Activated CD4-positive, alpha-beta T cell treated with anti-CD3 and anti-CD28 coated beads, Interleukin-2, amount 50 U/mL, for 48 hours (primary cell): ENCODE data around the gene SMIM1.

Source experiments
- DNase-seq, 2 experiments: peaks; one replicate each; pipeline ENCODE4 v3.0.0-alpha.2; 2020

The SMIM1 gene

DNA sequence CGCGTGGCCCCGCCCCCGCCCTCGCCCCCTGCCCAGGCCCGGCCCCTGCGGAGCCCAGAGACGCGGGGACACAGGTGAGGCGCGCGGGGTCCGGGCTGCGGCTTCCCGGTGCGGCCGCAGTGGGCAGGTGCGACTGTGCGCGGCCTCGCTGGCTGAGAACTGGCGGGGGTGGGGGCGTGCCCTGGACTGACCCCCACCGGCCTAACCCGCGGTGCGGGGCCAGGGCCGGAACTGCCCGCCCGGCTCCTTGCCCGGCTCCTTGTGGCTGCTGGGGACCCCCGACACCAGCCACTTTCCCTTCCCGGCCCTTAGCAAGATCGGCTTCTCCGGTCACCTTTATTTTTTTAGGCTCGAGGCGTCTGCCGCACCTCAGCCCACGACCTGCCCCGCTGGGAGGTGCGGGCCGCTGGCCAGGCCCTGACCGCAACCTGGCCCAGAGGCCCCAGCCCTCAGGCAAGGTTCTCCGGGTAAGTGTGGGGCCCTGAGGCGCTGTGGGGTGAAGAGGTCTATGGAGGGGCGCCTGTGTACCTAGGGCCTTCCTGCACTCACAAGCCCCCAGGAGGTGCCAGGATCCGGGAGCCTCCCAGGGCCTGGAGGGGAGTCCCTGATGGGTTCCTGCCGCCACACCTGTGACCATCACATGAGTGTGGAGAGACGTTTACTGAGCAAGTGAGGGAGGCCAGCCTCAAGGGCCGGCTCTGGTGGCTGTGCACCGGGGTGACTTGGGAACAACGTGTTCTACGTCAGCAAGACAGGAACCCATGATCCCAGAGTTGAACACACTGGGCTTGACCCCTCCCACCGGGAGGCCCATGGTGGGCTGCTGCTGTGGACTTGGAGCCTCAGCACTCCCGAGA, at the start of gene SMIM1:
Gene SMIM1 (plus strand): TSS at position 35 of the 857 bp plus-strand sequence. CDS start 2,625 bp downstream, outside the sequence.
- no peak for DNase-seq

GRCh38 chr1:3722846-3723245, 49.7 kb upstream of the SMIM1 start:
- no peak for DNase-seq

GRCh38 chr1:3724416-3725030, 48.0 kb upstream of the SMIM1 start:
- peak; percentile 83 to 86 for DNase-seq

- DNase-seq, result no peak
Measured at GRCh38 chr1:3725366-3725765, 47.2 kb upstream of the SMIM1 start.

GRCh38 chr1:3727042-3727824, 45.3 kb upstream of the SMIM1 start:
- DNase-seq, result peak in 1 of 2 experiments; percentile 43

DNA sequence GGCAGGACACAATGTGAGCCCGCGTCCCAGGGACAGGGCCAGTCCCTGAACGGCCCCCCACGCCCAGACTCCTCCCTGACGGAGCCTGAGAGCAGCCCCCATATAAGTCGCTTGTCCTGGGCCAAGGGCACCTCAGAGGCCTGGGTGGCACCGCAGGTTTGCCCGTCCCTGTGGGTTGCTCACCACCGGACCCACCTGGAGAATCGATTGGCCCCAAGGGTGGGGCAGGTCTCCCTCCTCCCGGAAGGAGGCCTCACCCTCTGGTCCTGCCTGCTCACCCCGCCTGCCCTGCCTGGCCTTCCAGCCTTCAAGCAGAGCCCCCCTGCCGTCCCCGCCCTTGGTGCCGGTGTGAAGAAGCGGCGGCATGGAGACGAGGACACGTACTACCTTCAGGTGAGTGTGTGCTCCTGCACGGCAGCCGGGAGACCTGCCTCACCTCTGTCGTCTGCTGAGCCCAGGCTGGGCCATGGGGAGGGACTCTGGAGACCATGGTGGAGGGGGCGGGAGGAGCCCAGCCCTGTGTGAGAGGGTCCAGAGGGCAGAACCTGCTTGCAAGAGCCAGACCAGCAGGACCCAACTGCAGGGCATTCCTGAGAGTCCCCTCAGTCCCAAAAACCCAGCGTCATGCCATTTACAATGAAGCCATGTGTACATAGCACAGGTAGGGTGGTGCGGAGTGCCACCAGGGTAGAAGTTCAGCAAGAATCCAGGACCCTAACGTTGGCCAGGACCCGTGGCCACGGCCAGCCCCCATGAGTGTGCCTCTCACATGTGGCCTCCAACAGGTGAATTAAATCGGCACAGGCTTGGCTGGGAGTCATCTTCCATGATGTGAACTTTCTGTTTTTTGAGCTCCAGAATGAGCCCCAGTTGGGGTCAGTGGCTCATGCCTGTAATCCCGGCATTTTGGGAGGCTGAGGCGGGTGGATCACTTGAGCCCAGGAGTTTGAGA, 44.4 kb upstream of the SMIM1 start:
- no peak for DNase-seq

DNA sequence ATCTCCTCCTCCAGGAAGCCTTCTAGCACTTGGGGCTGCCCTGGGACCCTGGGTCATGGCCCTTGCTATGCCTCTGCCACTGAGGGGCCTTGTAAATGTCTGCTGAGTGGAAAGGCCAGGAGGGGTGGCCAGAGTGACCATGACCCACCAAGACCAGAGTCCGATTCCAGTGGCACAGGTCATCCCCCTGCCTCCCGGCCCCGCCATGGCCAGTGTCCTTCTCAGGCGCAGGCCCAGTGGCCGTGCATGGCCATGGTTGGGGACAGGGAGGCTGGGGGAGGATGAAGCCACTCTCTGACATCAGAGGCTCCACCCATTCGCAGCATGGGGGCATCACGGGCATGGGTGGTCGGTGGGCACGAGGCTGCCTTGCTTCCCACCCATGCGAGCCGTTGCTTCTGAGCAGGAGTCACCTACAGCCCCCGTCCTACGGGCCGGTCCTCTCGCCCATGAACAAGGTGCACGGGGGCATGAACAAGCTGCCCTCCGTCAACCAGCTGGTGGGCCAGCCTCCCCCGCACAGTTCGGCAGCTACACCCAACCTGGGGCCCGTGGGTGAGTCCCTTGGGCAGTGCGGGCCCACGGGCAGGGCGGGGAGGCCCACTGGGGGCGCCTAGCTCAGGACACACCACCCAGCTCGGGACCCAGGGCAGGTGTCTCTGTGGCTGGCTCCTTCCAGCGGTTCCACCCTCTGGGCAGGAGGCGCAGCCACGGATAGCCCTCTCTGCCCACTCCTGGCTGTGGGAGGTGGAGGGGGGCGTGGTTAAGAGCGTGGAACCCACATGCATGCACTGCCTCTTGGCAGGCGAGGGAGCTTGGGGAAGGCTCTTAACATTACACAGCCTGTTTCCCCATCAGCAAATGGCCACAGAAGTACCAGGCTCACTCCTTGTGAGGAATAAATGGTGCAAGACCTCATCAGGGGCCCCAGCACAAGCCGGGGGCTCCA, 42.7 kb upstream of the SMIM1 start:
- DNase-seq, result no peak

DNA sequence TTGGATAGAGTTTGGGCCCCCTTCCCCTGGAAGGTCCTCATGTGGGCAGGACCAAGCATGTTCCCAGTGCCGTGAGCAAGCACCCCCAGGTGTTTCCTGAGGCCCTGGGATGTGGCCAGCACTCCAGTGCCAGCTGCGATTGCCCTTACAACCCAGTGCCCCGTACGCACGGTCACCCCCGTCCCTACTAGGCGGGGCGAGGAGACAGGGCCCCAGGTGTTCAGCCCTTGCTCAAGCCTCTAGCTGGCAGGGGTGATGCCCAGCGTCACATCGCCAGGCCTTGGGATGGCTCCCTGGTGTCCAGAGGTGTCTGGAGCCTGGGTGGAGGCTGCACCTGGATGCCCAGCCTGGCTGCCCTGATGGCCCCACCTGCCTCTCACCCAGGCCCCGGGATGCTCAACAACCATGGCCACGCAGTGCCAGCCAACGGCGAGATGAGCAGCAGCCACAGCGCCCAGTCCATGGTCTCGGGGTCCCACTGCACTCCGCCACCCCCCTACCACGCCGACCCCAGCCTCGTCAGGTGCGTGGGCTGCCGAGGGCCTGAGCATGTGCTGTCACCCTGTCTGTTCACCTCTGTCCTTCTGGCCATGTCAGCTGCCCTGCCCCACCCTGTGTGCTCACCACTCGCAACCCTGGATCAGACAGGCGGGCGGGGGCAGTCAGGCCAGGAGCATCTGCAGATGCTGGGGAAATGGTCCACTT, 41.9 kb upstream of the SMIM1 start:
- no peak for DNase-seq

- no peak for DNase-seq
Measured at GRCh38 chr1:3731583-3732433, 40.7 kb upstream of the SMIM1 start.

- DNase-seq, result no peak
Measured at GRCh38 chr1:3732434-3733093, 40.0 kb upstream of the SMIM1 start.

GRCh38 chr1:3733094-3733882, 39.3 kb upstream of the SMIM1 start:
- DNase-seq, result no peak

- no peak for DNase-seq
Measured at GRCh38 chr1:3733883-3734589, 38.5 kb upstream of the SMIM1 start.

- no peak for DNase-seq
Measured at GRCh38 chr1:3734602-3735001, 37.9 kb upstream of the SMIM1 start.

GRCh38 chr1:3735027-3735681, 37.4 kb upstream of the SMIM1 start:
- DNase-seq, result no peak

- no peak for DNase-seq
Measured at GRCh38 chr1:3735688-3736087, 36.9 kb upstream of the SMIM1 start.

DNA sequence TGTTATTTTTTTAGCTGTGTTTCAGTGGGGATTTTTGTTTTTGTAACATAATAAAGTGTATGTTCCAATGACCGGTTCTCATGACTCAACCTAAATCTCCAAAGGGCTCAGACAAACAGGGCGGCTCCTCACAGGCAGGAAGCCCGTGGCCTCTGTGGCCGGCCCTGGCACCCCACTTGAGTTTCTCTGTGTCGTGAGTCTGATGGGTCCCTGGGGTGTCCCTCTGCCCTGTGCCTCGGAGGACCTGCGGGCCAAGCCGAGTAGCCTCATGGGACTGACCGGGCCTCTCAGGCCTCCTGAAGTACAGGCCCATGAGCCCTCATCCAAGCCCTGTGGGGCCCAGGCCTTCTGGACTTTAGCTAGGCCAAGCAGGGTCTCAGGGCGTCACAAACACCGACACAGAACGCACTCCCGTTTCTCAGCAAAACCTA, 36.4 kb upstream of the SMIM1 start:
- DNase-seq, result no peak

DNA sequence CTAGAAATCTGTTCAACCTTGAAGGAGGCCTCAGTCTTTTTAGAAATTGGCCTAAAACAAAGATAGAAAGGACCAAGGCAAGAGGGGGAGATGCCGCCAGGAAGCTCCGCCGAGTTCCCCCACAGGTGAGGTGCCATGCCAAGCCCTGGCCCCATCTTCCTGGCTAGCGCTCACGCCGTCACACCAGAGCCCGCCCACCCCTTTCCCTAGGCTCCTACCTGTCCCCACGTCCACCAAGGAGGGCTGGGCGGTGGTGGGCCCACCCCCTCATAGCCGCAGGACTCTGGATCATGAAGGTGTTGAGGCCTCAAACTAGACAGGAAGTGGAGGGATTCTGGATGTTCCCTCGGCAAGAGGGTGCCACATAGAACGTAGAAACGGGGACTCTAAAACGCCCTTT, 35.8 kb upstream of the SMIM1 start:
- DNase-seq, result no peak
